ENCODE data around the gene CACNA2D4.

CACNA2D4 gene

DNA sequence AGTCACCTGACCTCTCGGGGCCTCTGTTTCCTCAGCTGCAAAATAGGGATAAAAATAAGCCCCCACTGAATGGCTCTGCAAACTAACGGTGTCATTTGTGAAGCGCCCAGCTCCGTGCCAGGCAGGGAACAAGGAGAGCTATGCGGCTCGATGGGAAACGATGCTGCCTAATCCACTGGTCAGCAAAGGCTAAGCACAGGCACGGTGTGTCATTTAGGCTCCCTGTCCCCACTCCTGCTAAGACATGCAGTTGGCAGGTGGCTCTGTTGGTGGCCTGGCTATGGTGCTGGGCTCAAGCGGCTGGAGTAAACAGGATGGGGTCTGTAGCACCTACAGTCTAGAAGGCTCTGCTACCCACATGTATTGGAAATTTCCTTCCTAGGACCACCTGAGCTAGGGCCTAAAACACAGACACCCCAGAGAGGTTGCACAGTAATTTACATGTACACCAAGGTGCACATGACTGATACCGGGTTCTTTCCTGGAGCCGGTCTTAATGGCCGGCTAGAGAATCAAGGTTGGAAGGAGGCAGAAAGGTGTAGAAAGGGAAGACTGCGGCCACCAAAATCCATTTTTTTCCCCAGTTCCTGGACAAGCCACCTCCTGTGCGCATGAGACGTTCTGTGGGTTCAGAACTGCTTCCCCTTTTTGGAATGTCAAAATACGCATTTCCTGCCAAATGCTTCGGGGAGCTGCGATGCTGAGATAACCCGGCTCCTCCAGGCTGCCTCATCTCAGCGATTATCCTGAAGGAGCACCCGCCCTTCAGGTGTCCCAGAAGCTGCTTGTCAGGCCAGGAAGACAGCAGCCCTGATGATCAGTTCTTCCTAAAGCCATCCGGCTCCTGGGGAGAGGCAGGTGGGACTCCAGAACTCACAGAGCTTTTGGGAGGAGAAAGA, 1.0 kb downstream of the CACNA2D4 start:
- DNase-seq: no peak

DNA sequence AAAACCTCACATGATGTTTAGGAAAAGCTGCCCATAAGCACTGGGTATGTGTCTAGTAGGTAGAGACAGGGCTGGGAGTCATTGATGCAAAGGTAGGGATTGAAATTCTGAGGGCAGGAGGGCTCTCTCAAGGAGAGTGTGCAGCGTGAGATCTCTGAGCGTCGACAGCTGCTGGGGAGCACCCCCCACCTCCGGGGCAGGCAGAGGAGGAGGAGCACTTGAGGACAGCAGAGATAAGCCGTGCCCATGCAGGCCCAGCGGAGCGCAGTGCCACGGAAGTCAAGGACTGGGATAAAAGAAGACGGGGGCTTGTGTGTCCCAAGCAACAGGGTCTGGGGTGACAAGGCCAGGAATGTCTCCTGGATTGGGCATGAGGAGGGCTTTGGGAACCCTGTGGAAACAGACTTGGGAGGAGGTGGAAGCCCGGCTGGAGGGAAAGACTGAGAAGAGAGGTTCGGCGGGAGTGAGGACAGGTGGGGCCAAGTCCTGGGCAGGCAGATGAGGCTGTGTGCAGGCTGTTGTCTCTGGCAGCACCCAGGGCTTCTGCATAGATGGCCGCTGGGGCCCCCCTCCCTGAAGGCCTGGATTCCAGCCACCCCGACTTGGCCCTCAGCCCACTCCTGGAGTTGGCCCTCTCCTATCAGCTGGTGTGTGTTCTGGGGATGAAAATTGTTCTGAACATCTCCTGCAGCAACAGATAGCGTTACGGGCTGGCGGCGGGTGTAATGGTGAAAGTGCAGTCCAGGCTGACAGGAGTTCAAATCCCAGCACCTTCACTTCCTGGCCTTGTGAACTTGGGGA, 1.9 kb downstream of the CACNA2D4 start:
- DNase-seq: no peak

DNA sequence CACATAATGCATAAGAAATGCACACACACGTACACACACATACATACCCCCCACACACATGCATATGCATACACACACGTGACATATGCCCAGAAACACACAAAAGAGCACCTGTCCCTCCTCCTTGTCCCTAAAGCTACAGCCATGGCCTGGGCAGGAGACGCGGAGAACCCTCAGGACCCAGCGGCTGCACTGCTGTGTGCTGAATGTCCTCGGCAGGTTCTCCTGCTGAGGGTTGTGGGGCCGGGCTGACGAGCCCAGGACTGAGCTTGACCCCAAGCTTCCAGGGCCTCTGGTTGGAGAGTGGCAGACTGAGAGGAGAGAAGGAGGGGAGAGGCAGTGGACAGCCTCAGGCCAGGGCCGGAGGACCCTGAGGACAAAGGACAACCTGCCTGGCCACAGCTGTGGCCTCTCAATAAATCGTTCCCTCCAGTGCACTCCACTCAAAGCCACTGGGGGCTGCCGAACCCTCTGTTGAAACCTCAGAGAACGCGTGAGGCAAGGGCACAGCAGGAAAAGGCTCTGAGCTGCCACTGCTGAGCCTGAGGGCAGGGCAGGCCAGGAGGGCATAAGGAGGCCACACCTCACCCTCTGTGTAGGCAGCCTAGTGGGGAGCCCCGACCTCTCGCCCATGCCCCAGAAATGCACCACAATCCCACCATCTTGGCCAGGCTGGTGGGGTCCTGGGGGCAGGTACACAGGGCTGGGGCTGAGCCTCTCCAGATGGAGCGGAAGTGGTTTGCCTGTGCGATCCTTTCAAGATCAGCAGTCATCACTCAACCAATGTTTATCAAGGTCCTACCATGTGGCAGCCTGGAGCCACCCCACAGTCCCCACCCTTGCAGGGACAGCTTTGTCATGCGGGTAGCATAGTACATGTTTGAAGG, 3.1 kb downstream of the CACNA2D4 start:
- DNase-seq: no peak

DNA sequence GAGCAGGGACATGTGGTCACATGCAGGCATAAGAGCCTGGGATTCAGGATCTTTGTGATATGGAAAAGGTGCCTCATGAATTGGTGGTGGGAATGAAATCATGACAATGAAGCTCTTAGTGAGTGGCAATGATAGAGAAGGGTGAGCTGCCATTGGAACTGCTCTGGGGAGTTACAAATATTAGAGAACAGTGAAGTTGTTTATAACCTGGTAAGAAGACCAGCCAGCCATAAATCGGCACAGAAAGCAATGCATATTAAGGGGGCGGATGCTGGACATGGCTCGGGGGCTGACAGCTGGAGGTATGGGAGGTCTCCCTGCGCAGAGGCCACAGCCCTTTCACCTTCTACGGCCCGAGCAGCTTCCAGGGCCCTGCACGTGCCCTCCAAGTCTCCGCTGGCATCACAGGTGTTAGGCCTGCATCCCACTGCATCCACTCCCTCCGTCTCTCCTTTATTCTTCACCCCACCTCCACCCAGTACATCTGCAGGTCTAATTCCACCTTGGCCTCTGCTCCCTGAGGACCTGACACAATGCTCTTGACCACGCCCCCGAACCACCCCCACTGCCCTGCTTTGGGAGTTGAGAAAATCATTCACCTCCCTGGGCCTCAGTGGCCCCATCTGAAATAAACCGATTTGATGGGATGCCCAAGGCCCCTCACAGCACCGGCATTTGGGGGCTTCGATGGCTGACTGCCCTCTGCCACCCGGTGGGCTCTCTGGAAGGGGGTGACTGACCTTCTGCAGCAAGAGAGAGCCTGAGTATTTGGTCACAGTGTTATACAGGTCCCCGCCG, 4.1 kb downstream of the CACNA2D4 start:
- DNase-seq: no peak

DNA sequence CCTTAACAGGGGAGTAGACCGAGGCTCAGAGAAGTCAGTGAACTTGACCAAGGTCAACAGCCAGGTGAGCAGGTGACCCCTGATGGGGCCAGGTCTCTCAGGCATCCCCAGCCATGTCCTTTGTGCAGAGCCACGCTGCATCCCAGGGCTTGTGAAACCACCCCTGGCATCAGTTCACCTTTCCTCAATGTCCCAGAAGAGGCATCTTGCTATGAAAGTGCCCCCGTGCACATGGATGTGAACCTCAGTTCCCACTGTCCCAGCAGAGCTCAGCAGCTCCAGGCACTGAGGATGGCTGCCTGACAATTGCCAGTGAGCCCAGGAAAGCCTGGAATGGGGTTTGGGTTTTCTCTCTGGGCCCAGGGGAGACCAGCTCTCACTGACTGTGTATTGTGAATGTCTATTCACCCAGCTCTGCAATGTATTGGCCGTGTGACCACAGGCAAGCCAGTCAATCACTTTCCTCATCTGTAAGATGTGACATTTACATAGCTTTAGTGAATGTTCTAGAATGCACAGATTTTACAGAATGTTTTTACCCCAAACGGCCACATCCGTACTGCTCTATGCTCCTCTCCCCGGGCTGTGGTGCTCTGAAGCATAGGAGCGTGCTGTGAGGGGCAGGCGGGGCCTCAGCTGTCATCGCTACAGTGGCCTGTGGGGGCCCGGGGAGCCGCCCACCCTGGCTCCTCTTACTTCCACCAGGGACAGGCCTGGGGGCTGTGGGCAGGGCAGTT, 4.9 kb downstream of the CACNA2D4 start:
- DNase-seq: no peak

DNA sequence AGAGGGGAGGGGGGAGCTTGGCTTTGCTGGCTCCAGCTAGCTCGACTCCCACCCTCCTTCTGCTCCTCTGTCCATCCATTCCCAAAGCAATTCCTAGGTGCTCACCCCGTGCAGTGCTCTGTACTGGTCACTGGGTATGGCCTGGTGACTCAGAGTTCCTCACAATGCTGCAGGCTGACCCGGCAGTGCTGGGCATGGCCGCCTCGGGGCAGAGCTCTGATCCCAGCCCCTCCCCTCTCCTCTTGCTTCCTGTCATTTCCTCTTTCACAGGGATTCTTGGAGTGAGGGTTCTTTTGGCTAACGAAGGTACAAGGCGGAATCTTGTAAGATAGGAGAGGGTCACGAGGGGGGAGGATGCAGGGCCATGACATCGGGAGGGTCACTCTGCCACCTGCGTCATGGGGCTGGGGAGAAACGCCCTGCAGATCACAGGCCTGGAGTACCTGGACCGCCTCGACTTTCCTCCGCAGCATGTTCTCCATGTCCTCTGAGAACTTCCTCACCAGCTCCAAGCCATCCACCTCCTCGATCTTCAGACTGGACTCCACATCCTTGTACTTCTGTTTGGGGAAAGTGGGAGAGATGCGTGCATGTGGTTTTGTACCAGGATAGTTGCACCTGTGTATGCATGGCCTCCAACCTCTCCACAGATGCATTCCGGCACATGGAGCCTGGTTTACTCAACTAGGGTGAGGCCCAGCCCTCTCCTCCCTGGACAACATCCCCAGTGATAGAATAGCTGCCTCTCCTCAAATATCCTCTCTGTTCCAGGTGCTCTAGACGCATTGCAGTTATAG, 5.7 kb downstream of the CACNA2D4 start:
- DNase-seq: no peak

DNA sequence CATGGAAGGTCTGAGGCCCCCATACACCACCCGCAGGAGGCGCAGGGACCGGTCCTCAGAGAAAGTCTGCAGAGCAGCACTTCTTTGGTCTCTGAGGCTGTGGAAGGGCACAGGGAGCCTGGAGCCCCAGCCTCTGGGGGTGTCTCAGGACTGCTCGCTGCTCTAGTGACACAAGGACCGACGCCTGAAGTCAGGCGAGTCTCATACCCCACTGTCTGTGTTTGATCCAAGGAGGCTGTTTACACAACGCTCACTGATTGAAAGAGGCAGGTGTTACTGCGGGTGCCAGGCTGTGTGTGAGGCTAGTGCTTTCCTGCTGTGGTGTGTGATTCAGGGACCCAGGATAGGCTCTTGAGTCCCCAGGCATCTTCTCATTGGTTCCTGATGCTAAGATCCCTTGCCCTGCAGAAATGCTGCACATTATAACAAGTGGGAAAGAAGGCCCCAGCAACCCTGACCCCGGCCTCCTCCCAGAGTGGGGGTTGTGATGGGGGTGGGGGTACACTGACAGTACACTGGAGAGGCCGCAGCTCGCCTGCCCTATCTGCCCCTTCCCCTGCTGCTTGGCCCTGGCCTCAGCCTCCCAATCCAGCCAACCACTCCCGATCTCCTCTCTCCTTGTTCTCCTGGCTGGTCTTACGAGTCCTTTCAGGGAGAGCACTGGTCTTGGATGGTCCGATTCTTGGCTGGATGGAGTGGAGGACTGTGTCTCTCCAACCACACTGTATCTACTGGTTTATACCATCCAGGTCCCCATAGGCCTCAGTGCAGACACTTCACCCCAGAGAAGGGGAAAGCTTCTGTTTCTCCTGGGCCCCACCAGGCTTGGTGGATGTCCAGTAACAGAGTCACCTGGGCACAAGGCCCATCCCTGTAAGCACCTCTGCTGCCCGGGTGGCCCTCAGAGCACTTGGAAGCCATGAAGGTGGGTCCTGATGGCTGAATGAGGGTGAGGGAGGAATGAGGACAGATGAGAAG, 6.6 kb downstream of the CACNA2D4 start:
- no peak for DNase-seq

DNA sequence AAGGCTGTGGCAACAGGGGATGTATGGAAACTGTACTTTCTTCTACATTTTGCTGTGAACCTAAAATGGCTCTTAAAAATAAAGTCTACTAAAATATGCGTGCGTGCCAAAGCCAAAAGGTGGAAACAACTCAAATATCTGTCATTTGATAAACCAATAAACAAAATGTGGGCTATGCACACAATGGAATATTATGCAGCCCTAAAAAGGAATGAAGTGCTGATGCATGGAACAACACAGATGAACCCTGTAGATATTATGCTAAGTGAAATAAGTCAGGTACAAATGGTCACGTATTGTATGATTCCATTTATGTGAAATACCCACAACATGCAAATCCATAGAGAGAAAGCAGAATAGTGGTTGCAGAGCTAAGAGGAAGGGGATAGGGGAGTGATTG, 8.0 kb downstream of the CACNA2D4 start:
- DNase-seq: no peak

DNA sequence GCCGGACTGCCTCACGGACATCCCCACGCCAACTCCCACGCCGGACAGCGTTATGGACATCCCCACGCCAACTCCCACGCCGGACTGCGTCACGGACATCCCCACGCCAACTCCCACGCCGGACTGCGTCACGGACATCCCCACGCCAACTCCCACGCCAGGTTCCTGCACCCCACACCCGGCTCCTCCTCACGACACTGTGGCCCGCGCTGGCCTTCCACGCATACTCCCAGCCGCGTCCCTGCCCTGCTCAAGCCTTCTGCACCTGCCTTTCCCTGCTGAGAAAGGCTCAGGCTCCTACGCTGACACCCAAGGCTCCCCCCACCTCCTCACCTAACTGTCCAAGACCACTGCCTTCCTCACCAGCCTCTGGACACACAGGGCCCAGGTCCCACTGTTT, 9.7 kb downstream of the CACNA2D4 start:
- DNase-seq: no peak

DNA sequence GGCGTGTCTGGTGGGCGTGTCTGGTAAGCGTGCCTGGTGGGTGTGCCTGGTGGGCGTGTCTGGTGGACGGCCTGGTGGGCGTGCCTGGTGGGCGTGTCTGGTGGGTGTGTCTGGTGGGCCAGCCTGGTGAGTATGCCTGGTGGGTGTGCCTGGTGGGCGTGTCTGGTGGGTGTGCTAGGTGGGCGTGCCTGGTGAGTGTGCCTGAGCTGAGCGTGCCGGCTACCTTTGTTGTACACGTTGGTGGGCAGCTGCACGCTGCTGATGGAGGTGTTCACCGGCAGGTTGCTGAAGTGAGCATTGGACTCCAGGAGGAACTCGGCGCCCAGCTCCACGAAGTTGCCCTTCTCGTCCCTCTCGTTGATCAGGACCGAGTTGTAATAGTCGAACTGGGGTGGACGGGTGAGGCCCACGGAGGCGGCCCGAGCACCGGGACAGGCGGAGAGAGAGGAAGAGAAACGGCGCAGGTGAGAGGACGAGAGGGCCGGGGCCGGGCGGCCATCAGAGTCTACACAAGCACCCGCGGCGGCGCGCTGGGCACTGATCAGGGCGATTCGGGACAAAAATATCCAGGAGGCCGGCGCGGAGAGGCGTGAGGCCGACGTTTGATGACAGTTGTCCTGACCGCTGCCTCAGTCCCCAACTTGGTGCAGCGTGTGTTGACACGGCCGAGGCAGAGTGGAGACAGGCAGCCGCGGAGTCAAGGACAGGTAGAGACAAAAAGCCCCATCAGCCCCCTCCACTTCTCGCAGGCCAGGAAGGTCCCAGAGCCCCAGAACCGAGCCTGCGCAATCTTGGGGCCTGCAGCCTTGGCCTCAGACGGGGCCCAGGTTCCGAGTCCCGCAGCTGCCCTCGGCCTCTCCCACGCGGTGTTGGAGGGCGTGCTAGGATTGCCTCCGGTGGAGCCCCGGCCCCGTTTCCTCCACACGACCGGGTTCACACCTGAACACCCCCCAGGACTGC, 10.5 kb downstream of the CACNA2D4 start:
- DNase-seq: peak; percentile 31

DNA sequence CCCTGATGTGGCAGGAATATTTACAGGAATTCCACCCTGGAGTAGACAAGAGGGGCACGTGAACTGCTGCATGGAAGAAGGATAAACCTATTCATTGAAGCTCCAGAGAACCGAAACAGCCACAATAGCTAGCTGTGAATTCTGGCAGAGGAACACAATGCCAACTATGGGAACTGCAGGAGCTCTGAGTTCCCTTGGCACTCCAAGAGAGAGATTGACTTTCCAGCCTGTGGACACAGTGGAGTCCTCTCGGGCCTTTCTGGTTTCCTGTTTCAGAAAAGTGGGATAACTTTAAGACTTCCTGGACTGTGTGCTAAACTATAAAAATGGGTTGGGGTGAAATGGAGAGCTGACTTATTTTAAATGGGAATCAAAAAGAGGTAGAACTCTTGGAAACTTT, 11.9 kb downstream of the CACNA2D4 start:
- DNase-seq: no peak

DNA sequence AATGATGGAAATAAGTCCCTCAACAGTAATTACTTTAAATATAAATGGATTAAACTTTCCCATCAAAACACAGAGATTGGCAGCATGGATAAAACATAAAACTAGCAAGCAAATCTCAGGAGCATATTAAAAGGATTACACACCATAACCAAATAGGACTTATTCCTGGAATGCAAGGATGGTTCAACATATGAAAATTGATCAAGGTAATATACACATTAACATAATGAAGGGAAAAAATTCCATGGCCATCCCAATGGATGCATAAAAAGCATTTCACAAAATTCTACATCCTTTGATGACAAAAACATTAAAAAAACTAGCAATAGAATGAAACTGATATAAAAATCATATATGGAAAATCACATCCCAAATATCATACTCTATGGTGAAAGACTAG, 13.6 kb downstream of the CACNA2D4 start:
- DNase-seq: no peak

DNA sequence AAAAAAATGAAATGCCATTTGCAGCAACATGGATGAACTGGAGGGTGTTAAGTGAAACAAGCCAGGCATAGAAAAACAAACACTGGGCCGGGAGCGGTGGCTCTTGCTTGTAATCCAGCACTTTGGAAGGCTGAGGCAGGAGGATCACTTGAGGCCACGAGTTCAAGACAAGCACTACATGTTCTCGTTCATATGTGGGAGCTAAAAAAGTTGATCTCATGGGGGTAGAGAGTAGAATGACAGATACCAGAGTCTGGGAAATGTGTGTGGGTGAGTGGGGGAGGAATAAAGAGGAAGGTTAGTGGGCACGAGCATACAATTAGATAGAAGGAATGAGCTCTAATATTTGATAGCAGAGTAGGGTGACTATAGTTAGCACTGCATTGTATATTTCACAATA, 21.5 kb downstream of the CACNA2D4 start:
- no peak for DNase-seq

DNA sequence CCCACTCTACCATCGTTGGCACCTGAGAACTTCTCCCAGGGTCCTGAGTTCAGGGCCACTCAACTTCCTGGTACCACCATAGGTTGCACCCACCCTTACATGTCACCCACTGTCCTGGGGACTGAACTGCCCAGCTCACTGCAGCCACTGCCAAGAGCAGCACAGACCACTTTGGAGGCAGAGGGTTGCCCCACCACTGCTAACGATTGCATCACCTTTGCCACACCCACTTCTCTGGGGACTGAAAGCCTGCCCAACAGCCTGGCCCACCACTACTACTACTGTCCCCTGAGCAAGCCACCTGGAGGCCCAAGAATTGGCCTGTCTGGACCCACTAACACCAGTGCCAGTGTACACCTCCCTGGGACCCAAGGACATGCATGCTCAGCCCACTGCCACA, 27.6 kb downstream of the CACNA2D4 start:
- no peak for DNase-seq

DNA sequence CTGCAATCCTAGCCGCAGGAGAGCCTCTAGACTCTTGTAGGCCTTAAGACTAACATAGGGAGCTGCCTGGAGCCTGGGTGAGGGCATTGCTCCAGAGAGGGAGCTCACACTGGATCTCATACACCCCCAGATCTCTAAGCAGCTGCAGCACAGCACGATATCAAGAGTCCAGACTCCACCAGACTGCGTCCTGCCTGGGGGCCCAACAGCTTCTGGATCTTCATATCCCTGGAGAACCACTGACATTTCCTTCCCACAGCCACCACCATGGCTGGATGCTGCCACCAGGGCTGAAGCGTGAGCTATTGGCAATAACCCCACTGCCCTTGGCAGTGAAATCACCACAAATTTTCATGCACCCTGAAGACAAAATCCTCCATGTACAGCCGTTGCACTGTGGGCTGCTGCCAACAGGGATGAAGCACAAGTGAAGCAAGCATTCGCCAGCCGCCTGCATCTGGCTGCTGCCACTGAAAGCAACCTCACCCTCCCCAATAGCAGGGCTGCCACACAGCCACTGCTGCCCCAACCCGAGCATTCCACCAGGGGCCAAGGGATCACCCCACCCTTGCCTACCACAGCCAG, 28.2 kb downstream of the CACNA2D4 start:
- no peak for DNase-seq

DNA sequence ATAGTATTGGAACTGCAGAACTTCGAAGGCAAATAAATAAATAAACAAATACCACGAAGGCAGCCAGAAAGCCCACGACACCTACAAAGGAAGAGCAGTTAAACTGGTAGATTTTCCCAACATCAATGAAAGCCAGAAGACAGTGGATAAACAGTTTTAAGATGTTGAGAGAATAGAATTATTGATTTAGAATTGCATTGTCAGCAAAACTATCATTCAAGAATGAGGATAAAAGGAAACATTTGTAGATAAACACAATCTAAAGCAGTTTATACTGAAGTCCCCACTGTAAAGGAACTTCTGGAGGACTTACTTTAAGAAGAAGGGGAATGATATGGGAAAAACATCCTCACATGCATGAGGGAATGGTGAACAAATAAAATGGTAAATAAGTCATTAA, 29.5 kb downstream of the CACNA2D4 start:
- no peak for DNase-seq

DNA sequence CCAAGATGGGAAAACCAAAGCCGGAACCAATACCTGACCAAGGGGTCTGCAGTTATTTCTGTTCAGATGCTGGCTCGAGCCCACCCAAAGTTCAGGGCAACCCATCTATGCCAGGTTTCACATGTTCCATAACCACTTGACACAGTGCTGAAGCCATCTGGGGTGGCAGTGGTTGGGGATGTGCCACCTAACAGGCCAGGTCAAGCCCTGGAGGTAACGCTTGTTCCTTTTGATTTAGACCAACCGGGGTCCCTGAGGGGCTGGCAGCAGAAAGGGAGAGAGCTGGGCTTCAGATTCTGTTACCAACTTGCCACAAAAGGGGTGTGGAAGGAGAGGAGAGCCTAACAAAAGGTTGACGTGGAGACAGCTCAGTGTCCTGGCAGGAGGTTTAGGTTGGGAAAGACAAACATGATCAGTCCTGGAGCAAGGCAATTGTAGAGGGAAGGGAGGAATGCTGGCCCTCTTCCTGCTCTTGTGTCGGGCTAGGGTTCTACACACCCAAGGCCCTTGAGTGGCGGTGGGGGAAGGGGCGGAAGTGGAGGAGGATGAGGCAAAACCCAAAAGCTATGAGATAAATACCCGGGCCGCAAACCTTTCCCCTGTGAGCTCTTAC, 31.9 kb downstream of the CACNA2D4 start:
- DNase-seq: no peak
